Measurements from ENCODE around the gene SCRN2.
A peak's percentile ranks its signal among the peaks of the same experiment; 100 is the strongest.

Gene SCRN2

DNA sequence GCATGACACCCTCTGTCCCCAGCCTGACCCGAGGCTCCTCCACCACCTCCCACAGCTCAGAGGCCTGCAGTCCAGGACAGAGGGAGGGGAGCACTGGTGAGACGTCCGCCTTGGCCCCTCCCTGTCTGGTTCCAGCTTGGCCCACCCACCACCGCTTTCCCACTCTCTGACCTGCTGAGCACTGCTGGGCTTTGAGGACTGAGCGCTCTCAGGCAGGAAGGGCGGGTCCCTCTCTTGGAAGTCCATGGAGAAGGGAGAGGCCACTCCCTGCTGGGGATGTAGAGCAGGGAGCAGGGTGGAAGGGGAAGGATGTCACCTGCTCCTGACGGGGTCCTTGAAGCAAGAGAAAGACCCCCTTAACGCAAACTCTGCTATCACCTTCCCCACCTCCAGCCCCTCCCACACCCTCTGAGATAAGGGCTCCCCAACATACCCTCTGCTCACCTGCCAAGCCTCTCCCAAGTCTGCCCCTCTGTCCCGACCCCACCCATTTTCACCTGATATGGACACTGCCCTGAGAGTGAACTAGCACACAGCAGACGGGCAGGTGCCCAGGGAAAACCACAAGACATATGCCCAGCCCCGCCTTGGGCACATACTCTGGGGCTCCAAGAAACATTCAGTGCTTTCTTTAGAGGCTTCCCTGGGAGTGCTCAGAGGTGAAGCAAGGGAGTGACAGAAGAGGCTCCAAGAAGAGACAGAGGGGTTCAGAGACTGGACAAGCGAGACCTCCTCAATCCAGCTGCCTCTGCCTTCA lies 20.9 kb downstream of the SCRN2 start:
- no peaks in the 10 kb centered on the region for H3K27me3 ChIP-seq (ENCODE audit: control insufficient read depth, insufficient read depth, low read length)
- peak overlapping the region; percentile 88 for H3K4me3 ChIP-seq (ENCODE audit: low read length)
- no peak overlapping the region for H3K27ac ChIP-seq (ENCODE audit: low read depth, low read length)
- peaks cover 31% of the 10 kb centered on the region for H3K36me3 ChIP-seq (ENCODE audit: control insufficient read depth, insufficient read depth, low read length)
- H3K9ac ChIP-seq (ENCODE audit: low read length) = peak overlapping the region; percentile 45
- peaks cover 6% of the 10 kb centered on the region for H3K4me1 ChIP-seq (ENCODE audit: control insufficient read depth, insufficient read depth, low read length)

DNA sequence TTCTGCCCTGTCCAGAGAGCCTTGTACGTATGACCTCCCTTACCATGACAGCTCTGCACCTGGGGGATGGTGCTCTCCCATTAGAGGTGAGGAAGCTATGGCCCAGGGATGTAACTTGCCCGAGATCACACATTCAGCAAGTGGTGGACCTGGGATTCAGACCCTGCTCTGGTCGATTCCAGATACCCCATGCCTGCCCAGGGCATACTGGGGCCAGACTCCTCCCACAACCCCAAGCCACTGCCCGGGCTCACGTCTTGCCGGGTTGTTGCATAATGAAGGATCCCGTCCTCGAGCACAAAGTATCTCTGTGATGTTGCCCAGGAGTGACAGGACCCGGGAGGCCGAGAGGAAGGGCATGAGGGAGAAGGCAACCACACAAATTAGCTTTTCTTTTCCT lies 21.6 kb downstream of the SCRN2 start:
- Histone ChIP-seq H3K4me1 (ENCODE audit: control insufficient read depth, insufficient read depth, low read length) (peaks cover 6% of the 10 kb centered on the region), H3K4me3 (ENCODE audit: low read length) (no peak overlapping the region), H3K36me3 (ENCODE audit: control insufficient read depth, insufficient read depth, low read length) (peaks cover 31% of the 10 kb centered on the region), H3K27ac (ENCODE audit: low read depth, low read length) (no peak overlapping the region), H3K9ac (ENCODE audit: low read length) (no peak overlapping the region), H3K27me3 (ENCODE audit: control insufficient read depth, insufficient read depth, low read length) (no peaks in the 10 kb centered on the region)

DNA sequence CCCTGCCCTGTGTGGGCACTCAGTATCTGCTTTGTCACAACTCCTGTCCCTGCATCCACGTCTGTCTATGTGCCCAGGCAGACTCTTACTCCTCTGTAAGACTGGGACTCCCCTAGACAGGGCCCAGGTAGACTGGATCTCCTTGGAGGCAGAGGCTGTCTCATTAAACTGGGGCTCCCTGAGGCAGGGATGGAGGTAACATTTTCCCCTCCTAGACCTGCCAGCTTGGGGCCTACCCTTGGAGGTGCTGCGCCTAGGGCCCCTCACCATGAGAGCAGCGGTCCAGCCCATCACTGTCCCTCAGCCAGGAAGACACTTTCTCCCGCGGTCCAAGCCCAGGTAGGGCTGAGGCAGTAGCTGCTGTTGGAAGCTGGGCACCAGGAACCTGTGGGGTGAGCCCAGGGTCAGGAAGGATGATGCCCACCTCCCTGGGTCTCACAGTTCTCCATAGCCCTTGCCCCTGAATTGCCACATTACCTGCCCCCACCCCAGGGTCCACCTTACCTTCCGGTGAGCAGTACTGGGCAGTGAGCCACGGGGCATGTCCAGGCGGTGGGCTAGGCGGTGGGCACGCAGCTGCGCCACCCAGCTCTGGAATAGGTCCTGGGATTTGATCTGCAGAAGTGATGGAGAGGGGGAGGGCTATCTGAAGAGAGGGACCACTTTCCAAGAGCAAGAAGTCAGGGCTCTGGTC lies 22.9 kb downstream of the SCRN2 start:
- Histone ChIP-seq H3K27me3 (ENCODE audit: control insufficient read depth, insufficient read depth, low read length) (no peaks in the 10 kb centered on the region), H3K4me1 (ENCODE audit: control insufficient read depth, insufficient read depth, low read length) (peaks cover 6% of the 10 kb centered on the region), H3K9ac (ENCODE audit: low read length) (no peak overlapping the region), H3K4me3 (ENCODE audit: low read length) (no peak overlapping the region), H3K27ac (ENCODE audit: low read depth, low read length) (no peak overlapping the region), H3K36me3 (ENCODE audit: control insufficient read depth, insufficient read depth, low read length) (peaks cover 30% of the 10 kb centered on the region)

DNA sequence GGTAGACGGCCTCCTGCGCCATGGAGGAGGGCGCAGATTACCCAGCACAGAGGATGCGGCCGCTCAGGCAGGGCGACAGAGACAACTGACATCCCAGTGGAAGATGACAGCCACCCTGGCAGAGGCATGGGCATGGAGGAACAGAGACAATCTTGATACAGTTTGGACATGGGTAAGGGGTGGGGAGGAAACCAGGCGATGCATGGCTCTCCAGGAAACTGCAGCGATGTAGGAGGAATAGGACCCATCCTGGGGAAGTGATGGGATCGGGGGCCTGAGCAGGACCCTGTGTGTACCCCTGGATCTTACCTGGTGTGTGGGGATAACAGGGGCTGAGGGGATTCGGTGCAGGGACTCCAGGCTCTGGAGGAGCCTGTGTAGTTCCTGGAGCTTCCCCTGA lies 24.1 kb downstream of the SCRN2 start:
- Histone ChIP-seq H3K4me1 (ENCODE audit: control insufficient read depth, insufficient read depth, low read length) (peaks cover 6% of the 10 kb centered on the region), H3K4me3 (ENCODE audit: low read length) (no peak overlapping the region), H3K36me3 (ENCODE audit: control insufficient read depth, insufficient read depth, low read length) (peaks cover 35% of the 10 kb centered on the region), H3K27ac (ENCODE audit: low read depth, low read length) (no peak overlapping the region), H3K9ac (ENCODE audit: low read length) (no peak overlapping the region), H3K27me3 (ENCODE audit: control insufficient read depth, insufficient read depth, low read length) (no peaks in the 10 kb centered on the region)

DNA sequence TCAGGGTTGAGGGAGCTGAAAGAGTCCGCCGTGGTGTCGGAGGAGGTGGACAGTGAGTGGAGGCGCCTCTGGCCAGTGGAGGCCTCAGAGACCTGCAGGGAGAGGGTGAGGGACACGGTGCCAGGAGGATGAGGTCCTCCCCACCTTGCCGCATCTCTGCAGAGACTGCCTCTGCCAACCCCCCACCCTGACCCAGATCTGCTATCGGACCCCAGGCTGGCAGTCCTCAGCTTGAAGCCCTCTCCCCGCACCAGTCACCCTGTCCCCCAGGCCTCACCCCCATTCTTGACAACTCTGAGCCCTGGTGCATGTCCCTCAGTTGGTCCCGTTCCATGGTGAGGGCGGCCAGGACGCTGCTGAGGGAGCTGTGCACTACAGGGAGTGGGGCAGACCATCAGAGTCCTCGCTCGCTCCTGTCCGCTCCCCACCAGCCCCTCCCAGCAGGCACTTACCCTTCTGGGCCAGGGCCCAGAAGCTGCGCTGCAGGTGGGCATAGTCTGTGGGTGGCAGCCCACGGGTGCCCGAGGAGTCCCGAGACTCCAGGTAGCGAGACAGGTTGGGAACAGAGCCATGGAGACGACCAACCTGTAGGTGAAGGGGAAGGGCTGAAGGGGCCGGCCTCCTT lies 24.9 kb downstream of the SCRN2 start:
- no peak overlapping the region for H3K4me3 ChIP-seq (ENCODE audit: low read length)
- H3K9ac ChIP-seq (ENCODE audit: low read length) = no peak overlapping the region
- no peaks in the 10 kb centered on the region for H3K27me3 ChIP-seq (ENCODE audit: control insufficient read depth, insufficient read depth, low read length)
- no peak overlapping the region for H3K27ac ChIP-seq (ENCODE audit: low read depth, low read length)
- H3K4me1 ChIP-seq (ENCODE audit: control insufficient read depth, insufficient read depth, low read length) = peaks cover 6% of the 10 kb centered on the region
- H3K36me3 ChIP-seq (ENCODE audit: control insufficient read depth, insufficient read depth, low read length) = peaks cover 35% of the 10 kb centered on the region

DNA sequence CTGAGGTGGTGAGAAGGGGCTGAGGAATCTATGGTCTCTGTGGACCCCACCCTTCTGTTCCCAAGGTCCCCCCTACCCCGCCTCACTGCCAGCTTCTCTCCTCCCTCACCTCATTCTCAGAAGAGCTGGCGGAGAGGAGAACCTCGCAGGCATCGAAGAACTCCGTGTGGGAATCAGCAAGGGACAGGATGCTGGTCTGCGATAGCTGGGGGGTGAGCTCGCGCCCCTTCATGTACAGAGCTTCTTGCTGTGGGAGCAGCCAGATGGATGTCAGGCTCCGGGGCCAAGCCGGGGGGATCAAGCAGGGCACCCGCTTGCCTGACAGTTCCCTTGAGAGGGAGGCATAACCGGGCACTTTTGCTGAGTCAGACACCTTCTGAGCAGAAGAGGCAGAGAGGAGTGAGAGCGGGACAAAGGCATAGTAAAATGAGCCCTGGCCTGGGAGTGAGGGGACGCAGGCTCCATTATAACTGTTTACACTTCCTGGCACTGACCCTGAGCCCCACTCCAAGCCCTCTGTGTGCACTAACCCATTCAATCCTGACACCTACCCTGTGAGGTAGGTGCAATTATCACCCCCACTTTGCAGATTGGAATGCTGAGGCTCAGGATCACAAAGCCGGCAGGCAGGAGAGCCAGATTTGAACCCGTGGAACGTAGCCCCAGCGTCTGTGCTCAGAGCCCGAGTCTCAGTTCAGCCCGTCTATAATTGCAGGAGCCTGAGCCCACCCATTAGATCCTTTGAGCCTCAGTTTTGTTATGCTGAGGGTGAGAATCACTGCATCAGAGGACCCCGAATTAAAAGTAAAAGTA lies 25.8 kb downstream of the SCRN2 start:
- peaks cover 35% of the 10 kb centered on the region for H3K36me3 ChIP-seq (ENCODE audit: control insufficient read depth, insufficient read depth, low read length)
- no peak overlapping the region for H3K4me3 ChIP-seq (ENCODE audit: low read length)
- no peak overlapping the region for H3K9ac ChIP-seq (ENCODE audit: low read length)
- no peaks in the 10 kb centered on the region for H3K4me1 ChIP-seq (ENCODE audit: control insufficient read depth, insufficient read depth, low read length)
- no peak overlapping the region for H3K27ac ChIP-seq (ENCODE audit: low read depth, low read length)
- no peaks in the 10 kb centered on the region for H3K27me3 ChIP-seq (ENCODE audit: control insufficient read depth, insufficient read depth, low read length)

DNA sequence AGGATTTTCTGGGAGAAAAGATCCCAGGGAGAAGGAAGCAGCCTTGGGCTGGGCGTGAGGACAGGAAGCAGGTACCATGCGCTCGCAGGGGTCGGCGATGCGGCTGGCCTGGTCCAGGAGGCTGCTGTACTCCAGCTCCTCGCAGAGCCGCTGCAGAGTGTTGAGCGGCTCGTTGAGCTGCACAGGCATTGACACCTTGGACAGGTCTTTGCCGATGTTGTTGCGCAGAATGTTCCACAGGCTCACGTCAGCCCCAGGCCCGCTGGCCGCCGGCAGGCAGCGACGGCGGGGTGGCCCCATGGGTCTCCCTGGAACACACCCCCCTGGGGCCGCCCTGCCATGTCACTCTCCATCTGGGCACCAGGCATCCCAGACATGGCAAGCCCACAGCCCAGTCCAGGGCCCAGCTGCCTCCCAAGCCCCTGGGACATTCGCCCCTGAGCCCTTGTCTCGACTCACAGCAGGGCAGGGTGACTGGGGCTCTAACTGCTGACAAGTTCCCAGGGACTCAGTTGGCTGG lies 27.5 kb downstream of the SCRN2 start:
- peaks cover 41% of the 10 kb centered on the region for H3K36me3 ChIP-seq (ENCODE audit: control insufficient read depth, insufficient read depth, low read length)
- no peaks in the 10 kb centered on the region for H3K27me3 ChIP-seq (ENCODE audit: control insufficient read depth, insufficient read depth, low read length)
- H3K4me3 ChIP-seq (ENCODE audit: low read length) = no peak overlapping the region
- H3K9ac ChIP-seq (ENCODE audit: low read length) = no peak overlapping the region
- H3K4me1 ChIP-seq (ENCODE audit: control insufficient read depth, insufficient read depth, low read length) = no peaks in the 10 kb centered on the region
- H3K27ac ChIP-seq (ENCODE audit: low read depth, low read length) = no peak overlapping the region

DNA sequence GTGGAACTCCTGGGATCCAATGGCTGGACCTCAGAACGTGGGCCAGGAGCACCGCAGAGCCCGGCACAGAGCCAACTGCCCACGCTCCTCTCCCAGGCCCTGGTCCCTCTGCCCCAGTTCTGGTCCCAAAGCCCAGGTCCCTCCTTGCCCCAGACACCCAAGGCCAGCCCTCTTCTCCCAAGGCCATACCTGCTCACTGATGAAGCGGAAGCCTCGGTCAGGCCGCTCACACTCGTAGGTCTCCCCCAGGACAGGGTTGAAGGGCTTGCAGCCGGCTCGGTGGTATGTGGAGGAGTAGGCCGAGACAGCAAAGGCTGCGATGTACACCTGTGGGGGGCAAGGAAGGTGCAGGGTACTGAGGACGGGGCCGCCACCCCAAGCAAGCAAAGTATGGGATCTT lies 28.0 kb downstream of the SCRN2 start:
- no peak overlapping the region for H3K9ac ChIP-seq (ENCODE audit: low read length)
- H3K4me3 ChIP-seq (ENCODE audit: low read length) = no peak overlapping the region
- H3K36me3 ChIP-seq (ENCODE audit: control insufficient read depth, insufficient read depth, low read length) = peaks cover 41% of the 10 kb centered on the region
- no peaks in the 10 kb centered on the region for H3K4me1 ChIP-seq (ENCODE audit: control insufficient read depth, insufficient read depth, low read length)
- H3K27ac ChIP-seq (ENCODE audit: low read depth, low read length) = no peak overlapping the region
- H3K27me3 ChIP-seq (ENCODE audit: control insufficient read depth, insufficient read depth, low read length) = no peaks in the 10 kb centered on the region

DNA sequence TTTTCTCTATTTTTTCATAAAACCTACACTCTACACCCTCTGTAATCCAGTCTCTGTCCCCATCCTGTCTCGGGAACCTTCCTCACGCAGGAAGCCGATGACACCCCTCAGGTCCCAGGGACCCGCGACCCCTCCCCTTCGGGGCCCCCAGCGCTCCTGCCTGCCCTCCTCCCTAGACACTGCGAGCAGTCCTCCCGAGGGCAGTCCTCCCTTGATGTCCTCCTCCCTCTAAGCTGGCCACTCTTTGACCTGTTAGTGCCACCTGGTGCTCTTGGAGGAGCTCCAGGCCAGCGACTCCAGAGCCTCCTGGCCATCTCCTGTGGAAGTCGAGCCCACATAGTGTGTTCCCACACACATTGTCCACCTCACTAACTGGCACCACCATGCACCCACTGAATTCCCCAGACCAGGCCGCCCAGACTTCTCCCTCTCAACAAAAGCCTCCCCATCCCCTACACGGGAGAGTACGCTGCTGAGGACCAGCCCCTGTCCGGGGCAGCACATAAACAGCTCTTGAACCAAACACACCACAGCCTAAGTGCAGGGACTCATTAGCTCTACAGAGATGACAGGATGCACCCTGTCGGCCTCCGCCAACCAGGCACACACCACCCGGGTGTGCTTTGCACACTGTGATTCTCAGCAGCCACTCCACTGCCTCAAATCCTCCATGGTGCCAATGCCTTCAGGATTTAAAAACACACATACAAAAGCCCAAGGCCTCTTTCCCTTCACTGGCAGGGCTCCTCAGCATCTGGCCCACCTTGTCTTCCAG lies 28.7 kb downstream of the SCRN2 start:
- Histone ChIP-seq H3K4me3 (ENCODE audit: low read length) (no peak overlapping the region), H3K9ac (ENCODE audit: low read length) (no peak overlapping the region), H3K36me3 (ENCODE audit: control insufficient read depth, insufficient read depth, low read length) (peaks cover 42% of the 10 kb centered on the region), H3K27ac (ENCODE audit: low read depth, low read length) (no peak overlapping the region), H3K27me3 (ENCODE audit: control insufficient read depth, insufficient read depth, low read length) (no peaks in the 10 kb centered on the region), H3K4me1 (ENCODE audit: control insufficient read depth, insufficient read depth, low read length) (no peaks in the 10 kb centered on the region)

DNA sequence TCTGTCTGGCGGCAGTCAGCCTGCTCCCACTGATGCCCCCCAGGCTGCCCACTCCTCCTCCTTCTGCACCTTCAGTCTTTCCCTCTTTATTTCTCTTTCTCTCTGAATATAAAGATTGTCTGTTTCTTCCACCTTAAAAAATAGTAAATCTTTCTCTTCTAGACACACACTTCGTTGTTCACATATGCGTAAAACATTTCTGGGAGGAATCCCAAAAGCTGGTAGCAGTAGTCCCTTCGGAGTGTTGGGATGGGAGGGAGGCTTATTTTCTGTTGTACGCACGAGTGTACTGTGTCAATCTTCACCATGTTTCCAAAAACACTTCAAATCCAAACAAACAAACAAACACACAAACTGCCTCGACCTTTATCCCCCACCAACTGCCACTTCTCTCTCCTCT lies 29.4 kb downstream of the SCRN2 start:
- H3K27ac ChIP-seq (ENCODE audit: low read depth, low read length) = no peak overlapping the region
- no peak overlapping the region for H3K9ac ChIP-seq (ENCODE audit: low read length)
- no peaks in the 10 kb centered on the region for H3K4me1 ChIP-seq (ENCODE audit: control insufficient read depth, insufficient read depth, low read length)
- no peak overlapping the region for H3K4me3 ChIP-seq (ENCODE audit: low read length)
- H3K36me3 ChIP-seq (ENCODE audit: control insufficient read depth, insufficient read depth, low read length) = peaks cover 39% of the 10 kb centered on the region
- no peaks in the 10 kb centered on the region for H3K27me3 ChIP-seq (ENCODE audit: control insufficient read depth, insufficient read depth, low read length)

DNA sequence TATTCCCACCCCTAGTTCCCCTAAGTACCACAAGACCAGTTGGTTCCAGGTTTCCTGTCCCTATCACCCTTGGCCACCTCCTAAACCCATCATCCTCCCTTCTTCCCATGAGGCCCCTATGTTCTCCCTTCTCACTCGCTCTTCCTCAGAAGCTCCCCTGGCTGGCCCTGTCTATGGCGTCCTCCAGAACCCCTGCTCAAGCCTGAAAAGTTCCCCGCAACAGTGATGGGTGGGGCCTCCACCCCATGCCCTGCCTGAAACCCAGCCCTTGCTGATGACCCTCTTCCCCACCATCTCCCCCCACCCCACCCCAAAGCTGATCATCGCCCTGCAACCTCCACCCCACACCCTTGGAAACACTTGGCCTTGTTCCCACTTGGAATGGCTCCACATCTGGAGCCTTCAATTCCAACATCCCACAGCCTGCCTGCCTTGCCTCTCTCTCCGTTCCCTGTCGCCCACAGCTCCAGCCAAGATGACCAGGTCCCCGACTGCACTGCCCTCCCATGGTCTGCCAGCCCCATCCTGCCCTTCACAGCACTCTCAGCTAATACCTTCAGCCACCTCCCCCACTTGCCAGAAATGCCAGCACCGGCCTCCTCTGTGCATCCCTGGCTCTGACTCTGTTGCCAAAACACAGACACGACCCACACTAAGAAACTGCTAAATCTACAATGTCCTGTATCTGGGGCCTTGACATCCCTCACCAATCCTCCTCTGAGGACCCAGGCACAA lies 30.0 kb downstream of the SCRN2 start:
- Histone ChIP-seq H3K27ac (ENCODE audit: low read depth, low read length) (no peak overlapping the region), H3K4me3 (ENCODE audit: low read length) (no peak overlapping the region), H3K27me3 (ENCODE audit: control insufficient read depth, insufficient read depth, low read length) (no peaks in the 10 kb centered on the region), H3K36me3 (ENCODE audit: control insufficient read depth, insufficient read depth, low read length) (peaks cover 33% of the 10 kb centered on the region), H3K9ac (ENCODE audit: low read length) (no peak overlapping the region), H3K4me1 (ENCODE audit: control insufficient read depth, insufficient read depth, low read length) (no peaks in the 10 kb centered on the region)

All from rectal smooth muscle tissue (tissue), 1 donor.